22Rv1 (cell line): Measurements from ENCODE around the gene RABGAP1.

Experiments
- H3K27ac ChIP-seq: fragments of 450-650 bp; 2 replicates; pipeline ENCODE4 v1.5.1; 2017
- ZFX ChIP-seq: fragments of 450-650 bp; IDR thresholded peaks from 2 replicates; pipeline ENCODE4 v1.6.1; 2017; ENCODE audit warnings: antibody characterized with exemption, borderline replicate concordance
- TF ChIP-seq, protein P1 (sequence below): fragments of 450-650 bp; IDR thresholded peaks from 2 replicates; pipeline ENCODE4 v1.5.1; 2017; ENCODE audit warnings: mild to moderate bottlenecking

RABGAP1 gene

DNA sequence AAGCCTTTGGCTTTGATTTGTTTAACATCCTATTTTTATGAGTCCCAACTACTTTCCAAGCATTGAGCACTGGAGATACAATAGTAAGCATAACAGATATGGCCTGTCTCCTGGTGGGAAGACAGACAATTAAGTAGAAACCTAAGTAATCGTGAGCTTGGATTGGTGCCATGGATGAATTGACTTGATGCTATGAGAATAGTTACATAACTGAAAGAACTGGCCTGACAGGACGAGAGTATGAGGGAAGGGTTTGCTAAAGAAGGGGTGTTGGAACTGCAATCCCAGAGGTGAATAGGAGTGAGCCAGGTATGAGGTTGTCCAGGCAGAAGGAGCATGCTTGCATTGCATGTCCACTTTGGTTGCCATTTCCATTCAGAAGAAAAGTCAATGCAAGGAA lies 145.1 kb downstream of the RABGAP1 start:
- TF ChIP-seq, protein P1, sequence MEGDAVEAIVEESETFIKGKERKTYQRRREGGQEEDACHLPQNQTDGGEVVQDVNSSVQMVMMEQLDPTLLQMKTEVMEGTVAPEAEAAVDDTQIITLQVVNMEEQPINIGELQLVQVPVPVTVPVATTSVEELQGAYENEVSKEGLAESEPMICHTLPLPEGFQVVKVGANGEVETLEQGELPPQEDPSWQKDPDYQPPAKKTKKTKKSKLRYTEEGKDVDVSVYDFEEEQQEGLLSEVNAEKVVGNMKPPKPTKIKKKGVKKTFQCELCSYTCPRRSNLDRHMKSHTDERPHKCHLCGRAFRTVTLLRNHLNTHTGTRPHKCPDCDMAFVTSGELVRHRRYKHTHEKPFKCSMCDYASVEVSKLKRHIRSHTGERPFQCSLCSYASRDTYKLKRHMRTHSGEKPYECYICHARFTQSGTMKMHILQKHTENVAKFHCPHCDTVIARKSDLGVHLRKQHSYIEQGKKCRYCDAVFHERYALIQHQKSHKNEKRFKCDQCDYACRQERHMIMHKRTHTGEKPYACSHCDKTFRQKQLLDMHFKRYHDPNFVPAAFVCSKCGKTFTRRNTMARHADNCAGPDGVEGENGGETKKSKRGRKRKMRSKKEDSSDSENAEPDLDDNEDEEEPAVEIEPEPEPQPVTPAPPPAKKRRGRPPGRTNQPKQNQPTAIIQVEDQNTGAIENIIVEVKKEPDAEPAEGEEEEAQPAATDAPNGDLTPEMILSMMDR, result no peak
- no peak for TF ChIP-seq ZFX
- no peak overlapping the region for H3K27ac ChIP-seq

DNA sequence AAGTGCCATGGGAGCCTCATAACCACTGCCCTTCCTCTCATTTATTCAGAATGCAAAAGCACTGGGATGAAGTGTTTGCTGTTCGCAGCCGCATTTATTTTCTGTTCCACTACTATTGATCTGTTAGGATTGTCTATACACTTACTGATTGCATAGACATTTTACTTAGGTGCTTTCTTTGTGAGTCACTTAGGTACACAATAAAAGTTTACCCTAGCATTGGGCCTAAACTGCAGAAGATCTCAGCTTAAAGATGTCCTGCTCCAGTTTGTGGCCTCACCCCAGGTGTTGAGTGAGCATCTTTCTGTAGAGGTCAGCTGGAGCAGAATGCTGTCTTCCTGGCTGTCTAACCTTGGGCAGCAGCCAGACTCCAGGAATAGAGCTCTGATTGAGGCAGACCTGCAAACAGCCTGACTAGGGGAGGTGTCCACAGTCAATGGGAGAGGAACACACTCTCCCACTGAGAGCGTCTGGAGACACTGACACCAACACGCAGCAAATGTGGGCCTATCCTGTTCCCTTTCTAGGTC lies 146.6 kb downstream of the RABGAP1 start:
- TF ChIP-seq ZFX, result no peak
- TF ChIP-seq, protein P1, result no peak
- H3K27ac ChIP-seq, result no peak overlapping the region

DNA sequence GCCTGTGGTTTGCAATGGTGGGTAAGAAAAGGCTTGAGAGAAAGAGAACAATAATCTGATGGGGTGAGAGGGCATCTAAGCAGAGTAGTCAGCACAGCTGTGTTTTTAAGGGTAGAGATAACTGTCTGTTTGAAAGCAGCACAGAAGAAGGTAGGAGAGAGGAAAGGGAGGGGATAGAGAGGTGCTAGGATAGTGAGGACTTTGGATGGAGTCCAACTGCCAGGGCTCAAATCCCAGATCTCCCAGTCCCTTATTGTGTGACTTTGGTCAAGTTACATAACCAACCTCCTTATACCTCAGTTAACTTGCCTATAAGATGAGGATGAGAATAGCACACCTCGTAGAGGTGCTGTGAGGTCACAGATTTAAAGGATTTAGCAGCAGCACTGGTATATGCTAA lies 148.2 kb downstream of the RABGAP1 start:
- TF ChIP-seq, protein P1, result no peak
- no peak for TF ChIP-seq ZFX
- H3K27ac ChIP-seq, result no peak overlapping the region

DNA sequence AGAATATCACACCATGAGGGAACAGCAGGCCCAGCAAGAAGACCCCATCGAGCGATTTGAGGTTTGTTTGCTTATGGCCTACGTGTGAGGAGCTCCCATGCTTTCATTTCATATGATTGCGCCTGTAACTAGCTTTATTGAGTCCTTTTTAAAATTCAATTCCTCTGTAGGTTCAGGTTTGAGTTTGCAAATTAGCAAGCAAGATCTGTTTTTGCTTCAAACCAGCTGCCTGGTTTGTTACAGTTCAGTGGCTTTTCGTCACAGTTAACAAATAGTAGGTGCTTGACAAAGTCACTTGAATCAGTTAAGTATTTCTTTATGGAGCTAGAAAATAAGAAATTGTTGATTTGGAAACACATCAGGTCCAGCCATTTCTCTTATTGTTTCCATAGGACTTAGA lies 149.0 kb downstream of the RABGAP1 start:
- TF ChIP-seq ZFX, result no peak
- TF ChIP-seq, protein P1, result no peak
- H3K27ac ChIP-seq, result no peak overlapping the region

DNA sequence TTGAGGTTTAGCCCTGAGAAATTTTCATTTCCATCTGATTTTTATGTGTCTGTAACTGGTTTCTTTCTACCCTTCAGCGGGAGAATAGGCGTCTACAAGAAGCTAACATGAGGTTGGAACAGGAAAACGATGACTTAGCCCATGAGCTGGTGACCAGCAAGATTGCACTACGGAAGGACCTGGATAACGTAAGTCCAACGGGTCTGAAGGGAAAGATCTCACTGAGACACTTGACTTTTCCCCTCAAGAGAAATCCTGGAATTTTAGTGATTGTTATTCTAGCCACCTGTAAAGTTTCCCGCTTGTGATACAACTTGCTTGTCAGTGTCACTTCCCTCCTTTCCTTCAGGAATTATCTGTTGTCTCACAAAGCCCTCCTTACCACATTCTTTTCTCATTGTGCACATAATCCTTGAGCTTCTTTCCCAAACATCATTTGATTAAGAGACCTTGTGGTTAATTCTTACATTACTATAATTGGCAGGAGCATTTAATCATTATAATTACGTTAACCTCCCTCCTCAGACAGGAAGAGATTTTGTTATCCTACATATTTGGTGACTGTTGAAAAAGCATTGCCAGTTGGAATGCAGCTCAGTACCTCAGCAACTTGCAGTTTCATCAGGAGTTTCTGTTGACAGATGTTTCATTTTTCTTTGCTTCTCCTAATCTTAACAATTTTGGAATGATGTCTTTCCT lies 149.5 kb downstream of the RABGAP1 start:
- no peak overlapping the region for H3K27ac ChIP-seq
- TF ChIP-seq, protein P1, result no peak
- TF ChIP-seq ZFX, result no peak

DNA sequence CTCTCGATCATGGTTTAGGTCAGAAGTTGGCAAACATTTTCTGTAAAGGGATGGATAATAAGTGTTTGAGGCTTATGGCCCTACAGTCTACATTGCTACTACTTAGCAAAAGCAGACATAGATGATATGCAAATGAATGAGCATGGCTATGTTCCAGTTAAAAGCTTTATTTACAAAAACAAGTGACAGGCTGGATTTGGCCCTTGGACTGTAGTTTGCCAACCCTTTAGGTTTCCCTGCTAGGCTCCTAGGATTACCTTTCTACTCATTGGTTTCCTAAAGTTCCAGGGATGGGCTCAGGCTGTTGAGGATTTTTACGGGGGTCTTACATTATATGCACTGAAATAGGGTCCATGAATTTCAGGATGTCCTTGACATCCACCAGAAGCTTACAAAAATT lies 150.1 kb downstream of the RABGAP1 start:
- no peak overlapping the region for H3K27ac ChIP-seq
- TF ChIP-seq, protein P1, result no peak
- no peak for TF ChIP-seq ZFX

DNA sequence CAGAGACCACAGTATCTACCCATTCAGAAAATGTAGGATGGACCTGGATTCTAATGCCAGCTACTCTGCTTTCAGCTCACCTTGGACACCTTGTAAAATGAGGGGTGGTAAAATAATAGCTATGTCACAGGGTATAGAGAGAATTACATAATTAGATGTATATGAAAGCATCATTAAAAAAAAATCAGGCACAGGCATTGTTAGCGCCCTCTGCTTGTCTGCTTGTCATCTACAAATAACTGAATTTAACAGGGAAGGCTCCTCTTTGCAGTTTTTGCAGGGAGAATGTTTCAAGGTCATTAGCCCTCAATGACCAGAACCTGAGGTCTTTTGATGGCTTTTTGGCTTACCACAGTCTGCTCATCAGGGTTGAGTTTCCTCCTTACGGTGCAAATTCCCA lies 150.6 kb downstream of the RABGAP1 start:
- no peak overlapping the region for H3K27ac ChIP-seq
- TF ChIP-seq, protein P1, result peak; percentile 28
- no peak for TF ChIP-seq ZFX
